ENCODE measurements around the gene BNIPL.

DNA sequence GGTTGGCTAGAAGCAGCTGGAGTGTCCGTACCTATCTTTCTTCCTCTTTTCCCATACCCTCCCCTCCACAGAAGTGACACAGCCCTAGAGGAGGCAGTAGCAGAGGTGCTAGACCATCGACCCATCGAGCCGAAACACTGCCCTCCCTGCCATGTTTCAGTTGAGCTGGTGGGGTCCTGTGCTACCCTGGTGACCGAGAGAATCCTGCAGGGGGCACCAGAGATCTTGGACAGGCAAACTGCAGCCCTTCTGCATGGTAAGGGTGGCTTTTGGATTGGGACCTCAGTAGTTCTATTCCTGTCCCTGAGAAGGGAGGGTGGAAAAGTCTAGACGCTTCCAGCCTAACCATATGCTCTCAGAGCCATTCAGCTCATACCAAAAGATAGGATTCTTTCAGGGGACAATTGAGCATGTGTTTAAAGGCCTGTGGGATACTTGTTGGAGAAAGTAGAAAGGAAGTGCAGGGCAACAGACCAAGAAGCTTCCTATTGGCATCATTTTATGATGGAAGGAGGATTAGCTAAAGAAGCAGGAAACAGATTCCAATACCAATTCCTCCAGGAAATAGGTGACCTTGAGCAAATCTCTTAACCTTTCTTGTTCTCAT lies 11.7 kb upstream of the BNIPL start:
- TF ChIP-seq, protein P1, sequence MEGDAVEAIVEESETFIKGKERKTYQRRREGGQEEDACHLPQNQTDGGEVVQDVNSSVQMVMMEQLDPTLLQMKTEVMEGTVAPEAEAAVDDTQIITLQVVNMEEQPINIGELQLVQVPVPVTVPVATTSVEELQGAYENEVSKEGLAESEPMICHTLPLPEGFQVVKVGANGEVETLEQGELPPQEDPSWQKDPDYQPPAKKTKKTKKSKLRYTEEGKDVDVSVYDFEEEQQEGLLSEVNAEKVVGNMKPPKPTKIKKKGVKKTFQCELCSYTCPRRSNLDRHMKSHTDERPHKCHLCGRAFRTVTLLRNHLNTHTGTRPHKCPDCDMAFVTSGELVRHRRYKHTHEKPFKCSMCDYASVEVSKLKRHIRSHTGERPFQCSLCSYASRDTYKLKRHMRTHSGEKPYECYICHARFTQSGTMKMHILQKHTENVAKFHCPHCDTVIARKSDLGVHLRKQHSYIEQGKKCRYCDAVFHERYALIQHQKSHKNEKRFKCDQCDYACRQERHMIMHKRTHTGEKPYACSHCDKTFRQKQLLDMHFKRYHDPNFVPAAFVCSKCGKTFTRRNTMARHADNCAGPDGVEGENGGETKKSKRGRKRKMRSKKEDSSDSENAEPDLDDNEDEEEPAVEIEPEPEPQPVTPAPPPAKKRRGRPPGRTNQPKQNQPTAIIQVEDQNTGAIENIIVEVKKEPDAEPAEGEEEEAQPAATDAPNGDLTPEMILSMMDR (IDR thresholded peaks at IDR 0.05; ENCODE audit: insufficient read depth, low read length, poor library complexity, severe bottlenecking): peak; percentile 84
- TF ChIP-seq EZH2phosphoT487 (conservative IDR thresholded peaks at IDR 0.05; ENCODE audit: low read length): no peak

All from SU-DHL-6 (cell line).